COR-L47 (cell line): ENCODE results near the gene RELL2.

Experiments
- DNase-seq: peaks from one replicate; lab custom pipeline; 2025; lab: John Stamatoyannopoulos, UW

RELL2 gene

DNA sequence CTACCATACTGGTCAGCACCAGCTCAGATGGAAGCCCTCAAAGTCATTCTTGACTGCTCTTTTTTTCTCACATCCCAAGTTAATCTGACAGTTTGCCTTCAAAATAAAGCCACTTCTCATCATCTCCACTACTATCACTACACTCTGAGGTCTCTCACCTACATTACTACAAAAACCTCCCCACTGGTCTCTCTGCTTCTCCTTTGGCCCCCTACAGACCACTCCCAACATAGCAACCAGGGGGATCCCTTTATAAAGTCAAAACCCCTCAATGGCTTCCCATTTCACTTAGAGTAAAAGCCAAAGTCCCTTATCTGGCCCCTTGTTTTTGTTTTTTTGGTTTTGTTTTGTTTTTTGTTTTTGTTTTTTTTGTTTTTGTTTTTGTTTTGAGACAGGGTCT lies 40.6 kb downstream of the RELL2 start:
- DNase-seq, result no peak

DNA sequence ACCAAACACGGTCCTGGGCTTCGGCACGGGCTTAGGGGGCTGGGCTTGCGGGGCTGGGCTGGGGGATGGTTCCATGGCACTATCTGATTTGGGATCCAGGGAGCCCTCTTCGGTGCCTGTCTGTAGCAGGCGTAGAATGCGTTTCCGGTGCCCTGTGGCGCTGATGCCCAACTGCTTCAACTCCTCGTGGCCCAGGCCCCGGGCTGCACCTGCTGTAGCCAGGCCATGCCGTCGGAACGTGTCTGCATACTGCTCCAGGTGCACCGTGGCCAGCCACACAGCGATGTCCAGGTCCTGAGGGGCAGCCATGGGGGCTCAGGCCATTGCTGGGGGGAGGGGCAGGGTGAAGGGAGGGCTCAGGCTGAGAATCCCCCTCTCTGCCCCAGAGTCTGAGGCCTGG lies 43.4 kb downstream of the RELL2 start:
- no peak for DNase-seq

DNA sequence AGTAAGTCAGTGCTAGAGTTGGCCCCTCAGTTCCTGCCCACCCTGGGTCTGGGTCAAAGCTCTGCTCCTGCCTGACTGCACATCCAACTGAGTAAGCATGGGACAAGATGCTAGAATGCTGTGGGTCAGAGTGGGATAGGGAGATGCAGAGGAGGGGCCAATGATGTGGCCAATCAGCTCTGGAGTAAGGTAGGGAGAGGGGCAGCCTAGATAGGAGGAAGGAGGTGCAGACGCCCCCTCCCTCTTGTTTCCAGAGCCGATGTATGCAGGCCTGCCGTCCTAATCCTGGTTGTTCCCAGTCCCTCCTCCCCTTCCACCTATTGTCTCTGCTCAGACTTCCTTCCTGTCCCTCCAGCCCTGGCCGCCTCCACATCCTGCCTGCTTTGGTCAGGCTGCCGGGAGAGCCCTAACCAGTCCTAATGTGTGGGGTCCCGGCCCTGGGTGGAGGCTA lies 44.0 kb downstream of the RELL2 start:
- DNase-seq, result no peak

DNA sequence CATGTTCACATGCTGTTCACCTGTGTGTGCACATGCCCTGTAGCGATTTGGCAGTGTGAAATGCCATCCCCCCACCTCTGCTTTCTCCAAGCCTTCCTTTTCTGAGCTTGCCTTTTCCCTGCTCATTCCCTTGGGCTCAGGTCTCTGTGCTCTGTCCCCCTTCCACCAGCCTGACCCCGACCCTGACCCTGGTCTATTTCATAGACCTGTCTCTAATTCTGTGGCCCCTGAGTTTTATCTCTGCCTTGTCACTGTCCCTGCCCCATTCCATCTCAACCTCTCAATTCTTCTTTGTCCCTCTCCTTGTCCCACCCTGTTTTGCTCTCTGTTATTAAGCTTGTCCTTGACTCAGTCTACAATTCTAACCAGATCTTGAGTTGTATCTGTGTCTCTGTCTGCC lies 44.5 kb downstream of the RELL2 start:
- no peak for DNase-seq

DNA sequence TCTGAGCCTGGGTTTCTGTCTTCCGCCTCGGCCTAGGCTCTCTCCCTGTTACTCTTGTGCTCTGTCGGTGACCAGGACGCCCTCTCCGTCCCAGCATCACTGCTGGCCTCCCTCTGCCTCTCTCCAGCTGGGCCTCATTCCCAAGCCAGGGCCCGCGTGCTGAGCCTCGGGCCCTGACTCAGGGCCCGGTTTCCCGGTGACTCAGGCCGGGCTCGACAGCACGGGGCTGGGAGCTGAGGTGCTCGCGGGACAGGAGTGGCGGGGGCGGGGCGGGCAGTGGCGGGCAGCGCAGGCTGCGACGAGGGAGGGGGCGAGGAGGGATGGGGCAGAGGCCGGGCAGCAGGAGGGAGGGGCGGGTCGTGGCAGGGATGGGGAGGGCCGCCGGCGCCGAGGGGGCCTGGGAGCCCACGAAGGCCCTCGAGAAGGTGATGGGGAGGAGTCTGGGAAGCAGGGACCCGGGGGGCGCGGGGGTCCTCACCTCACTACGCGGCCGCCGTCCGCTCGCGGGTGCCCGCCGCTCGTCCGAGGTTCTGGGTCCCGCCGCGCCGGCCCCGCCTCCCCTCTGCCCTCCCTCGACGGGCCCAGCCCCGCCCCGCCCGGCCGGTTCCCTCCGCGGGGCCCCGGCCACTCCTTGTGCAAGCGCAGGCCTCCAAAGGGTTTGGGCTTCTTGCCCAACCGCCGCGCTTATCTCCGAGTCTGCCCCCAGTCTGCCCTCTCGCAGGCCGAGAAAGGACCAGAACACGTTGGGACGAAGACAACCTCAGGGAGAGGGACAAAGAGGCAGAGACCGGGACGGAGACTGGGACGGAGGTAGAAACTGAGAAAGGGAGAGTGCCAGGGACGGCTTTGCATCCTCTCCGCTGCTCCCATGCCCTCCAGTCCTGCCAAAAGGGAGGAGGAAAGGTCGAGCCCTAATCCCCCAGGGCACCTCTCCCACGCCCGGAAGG lies 45.2 kb downstream of the RELL2 start, which contains the start of gene ARAP3:
Gene ARAP3, minus strand, starts transcription at position 536 of the 947 bp plus-strand sequence. CDS start 1,744 bp downstream, outside the sequence.
- DNase-seq, result no peak

DNA sequence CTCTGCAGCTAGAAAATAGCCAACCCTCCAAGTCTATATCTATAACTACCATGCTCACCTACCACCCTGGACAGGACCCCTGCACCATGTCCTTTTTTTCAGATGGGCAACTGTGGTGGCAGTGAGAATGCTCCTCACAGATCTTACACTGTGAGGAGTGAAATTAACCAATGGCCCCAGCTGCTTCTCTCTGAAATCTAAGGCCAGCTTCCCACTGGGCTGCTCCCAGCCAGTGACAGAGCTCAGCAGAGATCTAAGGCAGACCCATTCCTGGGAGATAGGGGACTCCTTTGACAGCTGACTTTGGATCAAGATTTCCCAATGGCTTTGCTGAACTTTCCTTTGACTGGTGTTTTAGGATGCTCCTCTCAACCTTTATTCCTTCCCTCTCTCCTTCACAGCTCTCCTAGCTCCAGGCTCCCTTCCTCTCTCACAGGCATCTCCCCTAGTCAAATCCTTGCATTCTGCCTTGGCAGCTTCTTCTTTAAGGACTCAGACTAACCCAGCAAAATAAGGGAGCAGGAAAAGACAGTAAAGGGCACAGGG lies 46.9 kb downstream of the RELL2 start:
- no peak for DNase-seq

DNA sequence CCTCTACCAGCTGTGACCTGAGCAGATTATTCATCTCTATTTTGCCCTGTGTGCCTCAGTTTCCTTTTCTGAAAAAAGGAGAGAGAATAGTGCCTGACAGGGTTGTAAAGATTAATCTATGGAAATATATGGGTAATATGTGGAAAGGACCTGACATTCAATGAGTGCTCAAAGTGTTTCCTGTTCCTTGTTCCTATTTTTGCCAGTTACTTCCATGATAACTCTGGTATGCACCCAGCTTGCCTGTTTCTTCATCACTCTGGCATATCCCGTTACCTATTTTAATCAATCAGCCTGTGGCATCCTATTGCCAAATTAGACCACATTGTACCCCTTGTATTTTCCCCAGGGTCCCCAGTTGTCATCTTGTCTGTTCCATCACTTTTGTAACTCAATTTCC lies 48.8 kb downstream of the RELL2 start:
- no peak for DNase-seq

DNA sequence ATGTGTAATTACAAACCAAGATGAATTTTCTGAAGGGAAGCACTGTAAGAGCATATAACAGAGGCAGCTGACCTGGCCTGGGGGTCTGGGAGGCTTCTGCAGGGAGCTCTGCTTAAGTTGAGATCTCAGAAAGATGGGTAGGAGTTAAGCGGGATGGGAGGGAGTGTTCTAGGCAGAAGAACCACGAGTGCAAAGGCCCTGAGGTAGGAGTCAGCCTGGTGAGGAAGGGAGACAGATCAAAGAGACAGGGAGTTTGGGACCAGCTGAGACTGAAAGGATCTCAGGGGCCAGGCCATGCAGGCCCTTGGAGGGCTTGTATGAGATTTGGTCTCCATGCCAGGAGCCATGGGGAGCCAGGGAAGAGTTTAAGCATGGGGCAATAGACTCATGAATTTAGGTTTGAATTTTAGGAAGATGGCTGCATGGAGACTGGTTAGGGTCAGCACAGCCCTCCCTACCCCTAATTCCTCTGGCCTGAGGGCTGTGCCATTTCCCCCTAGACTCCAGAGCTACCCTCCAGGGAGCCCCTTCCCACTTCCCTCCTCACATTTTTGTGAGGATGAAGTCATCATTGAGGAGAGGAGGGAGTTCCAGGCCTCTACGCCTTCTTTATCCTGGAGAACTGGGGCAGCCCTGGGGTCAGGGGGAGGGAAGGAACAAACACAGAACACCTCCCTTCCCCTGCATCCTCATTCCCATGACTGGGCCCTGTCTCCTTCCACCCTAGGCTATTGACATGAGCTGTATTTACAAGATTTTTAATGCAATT lies 50.0 kb downstream of the RELL2 start:
- DNase-seq, result no peak
